Esophagus muscularis mucosa (tissue), 4 donors: ENCODE data around the gene C1QC. TPM values are rescaled to one million over a fixed set of nuclear protein-coding genes. Genes with fewer than 3 reads are reported as not detected.

Source experiments
- DNase-seq: peaks from one replicate; pipeline ENCODE4 v3.0.0-alpha.2; 2017; ENCODE audit errors: extremely low spot score
- H3K27ac ChIP-seq, 4 donors: fragments of 200-600 bp; sonication (generic); replicated peaks in 1 of 4; 1 replicate in 3 of 4; 2 replicates in 1 of 4; pipeline ENCODE4 v1.5.1; 2016 to 2019; ENCODE audit warnings: mild to moderate bottlenecking in 1 of 4
- H3K27me3 ChIP-seq, 4 donors: fragments of 200-600 bp; sonication (generic); one replicate each; pipeline versions ENCODE4 v1.5.1 to v1.6.0; 2016 to 2019
- H3K36me3 ChIP-seq, 4 donors: fragments of 200-600 bp; sonication (generic); one replicate each; pipeline ENCODE4 v1.5.1; 2016 to 2019
- H3K4me1 ChIP-seq, 4 donors: fragments of 200-600 bp; sonication (generic); one replicate each; pipeline ENCODE4 v1.5.1; 2016 to 2019
- H3K4me3 ChIP-seq, 4 donors: fragments of 200-600 bp; sonication (generic); 1 replicate in 2 of 4; 2 replicates in 2 of 4; pipeline ENCODE4 v1.5.1; 2016 to 2019; ENCODE audit warnings: mild to moderate bottlenecking in 4 of 4, moderate library complexity in 1 of 4
- H3K9me3 ChIP-seq, 4 donors: fragments of 200-600 bp; sonication (generic); 1 replicate in 3 of 4; 2 replicates in 1 of 4; pipeline ENCODE4 v1.5.1; 2016 to 2019
- EP300 ChIP-seq: sonication (generic); formaldehyde crosslinking; IDR thresholded peaks from one replicate; pipeline ENCODE4 v1.6.1; 2017; ENCODE audit warnings: antibody characterized with exemption
- POLR2A ChIP-seq: fragments of 450-650 bp; IDR thresholded peaks from one replicate; pipeline ENCODE4 v1.6.1; 2017; ENCODE audit warnings: antibody characterized with exemption, moderate library complexity, mild to moderate bottlenecking, low read depth
- POLR2AphosphoS5 ChIP-seq, 2 donors: sonication (generic); formaldehyde crosslinking; IDR thresholded peaks; one replicate each; pipeline ENCODE4 v1.6.1; 2017; ENCODE audit warnings: antibody characterized with exemption in 2 of 2
- WGBS: methylation state at CpG from one replicate; pipeline ENCODE4 v1.1.5; 2018; 5-methylcytosine and 5-hydroxymethylcytosine counted together
- intact Hi-C: fragments of 100-400 bp; cut with DNase I; formaldehyde crosslinking; loops from one replicate; pipeline ENCODE4 v1.15.1; 2023
- total RNA-seq, 4 donors: library from RNA; depleted of rRNA; stranded (reverse); fragments of >200 nt; gene quantifications; one replicate each; pipeline versions ENCODE4 v1.1.0 to v1.2.1, GENCODE V29; 2016
- TF ChIP-seq, protein P1 (sequence below), 3 experiments: fragments of 200-600 bp in 2 of 3; fragments of 450-650 bp in 1 of 3; sonication (generic) in 2 of 3; IDR thresholded peaks; one replicate each; pipeline ENCODE4 v1.5.1; 2017 to 2019; ENCODE audit warnings: antibody characterized with exemption in 3 of 3, mild to moderate bottlenecking in 2 of 3, moderate library complexity in 1 of 3

The C1QC gene
- total RNA-seq, 4 donors from 2014 or later: 171 to 311 (median 181) TPM

DNA sequence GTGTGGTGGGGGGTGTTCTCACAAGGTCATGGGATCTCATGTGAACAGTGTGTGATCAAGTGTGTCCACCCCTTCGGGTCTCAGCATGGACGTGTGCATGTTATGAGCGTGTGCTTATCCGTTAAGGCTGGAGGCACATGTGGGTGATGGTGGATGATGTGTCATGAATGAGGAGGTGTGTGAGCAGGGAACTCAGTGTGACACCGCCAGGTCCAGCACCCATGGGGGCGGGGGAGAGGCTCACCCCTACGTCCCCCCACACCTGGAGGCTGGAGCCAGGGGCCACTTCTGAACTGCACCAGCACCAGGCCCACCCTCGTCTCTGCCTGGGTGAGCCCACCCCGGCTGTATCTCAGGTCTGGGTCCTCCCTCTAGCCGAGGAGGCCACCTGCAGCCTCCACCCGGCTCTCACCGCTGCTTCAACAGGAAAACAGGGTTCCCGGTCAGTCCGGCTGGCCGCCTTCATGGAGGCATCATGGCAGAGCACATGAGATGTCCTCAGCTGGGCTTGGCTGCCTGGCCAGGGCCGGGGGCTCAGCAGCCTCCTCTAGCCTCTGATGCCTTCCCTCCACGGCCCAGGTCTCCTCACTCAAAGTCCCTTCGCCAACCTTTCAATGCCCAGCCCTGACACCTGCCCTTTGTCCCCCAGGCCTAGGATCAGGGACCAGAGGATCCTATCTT lies 41.2 kb upstream of the C1QC start:
- no peaks in the 10 kb centered on the region for H3K9me3 ChIP-seq
- 82% methylated on average over 12 of the region's 18 CpGs for WGBS
- H3K27me3 ChIP-seq: peaks cover 0 to 92% (median 2%) of the 10 kb centered on the region in 4 donors

DNA sequence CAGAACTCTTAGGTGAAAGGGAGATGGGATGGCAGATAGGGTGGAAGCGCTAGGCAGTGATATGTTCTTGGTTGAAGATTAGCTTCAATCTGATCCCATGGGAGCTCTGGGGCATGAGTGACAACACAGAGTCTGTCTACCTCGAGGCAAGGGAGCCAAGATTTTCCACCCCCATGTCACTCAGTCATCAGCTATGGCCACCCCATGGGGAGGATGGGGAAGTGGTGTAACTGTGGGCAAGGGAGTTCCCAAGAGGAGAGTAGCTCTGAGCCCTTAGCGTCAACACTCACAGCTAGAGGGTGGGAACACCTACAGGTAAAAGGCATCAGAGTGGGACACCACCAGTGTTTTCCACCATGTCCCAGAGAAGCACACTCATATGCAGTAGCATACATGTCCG lies 37.3 kb upstream of the C1QC start:
- H3K9me3 ChIP-seq: no peaks in the 10 kb centered on the region
- H3K4me3 ChIP-seq: no peak overlapping the region
- H3K27me3 ChIP-seq: peaks cover 0 to 94% (median 6%) of the 10 kb centered on the region in 4 donors
- TF ChIP-seq POLR2A: no peak
- TF ChIP-seq, protein P1, sequence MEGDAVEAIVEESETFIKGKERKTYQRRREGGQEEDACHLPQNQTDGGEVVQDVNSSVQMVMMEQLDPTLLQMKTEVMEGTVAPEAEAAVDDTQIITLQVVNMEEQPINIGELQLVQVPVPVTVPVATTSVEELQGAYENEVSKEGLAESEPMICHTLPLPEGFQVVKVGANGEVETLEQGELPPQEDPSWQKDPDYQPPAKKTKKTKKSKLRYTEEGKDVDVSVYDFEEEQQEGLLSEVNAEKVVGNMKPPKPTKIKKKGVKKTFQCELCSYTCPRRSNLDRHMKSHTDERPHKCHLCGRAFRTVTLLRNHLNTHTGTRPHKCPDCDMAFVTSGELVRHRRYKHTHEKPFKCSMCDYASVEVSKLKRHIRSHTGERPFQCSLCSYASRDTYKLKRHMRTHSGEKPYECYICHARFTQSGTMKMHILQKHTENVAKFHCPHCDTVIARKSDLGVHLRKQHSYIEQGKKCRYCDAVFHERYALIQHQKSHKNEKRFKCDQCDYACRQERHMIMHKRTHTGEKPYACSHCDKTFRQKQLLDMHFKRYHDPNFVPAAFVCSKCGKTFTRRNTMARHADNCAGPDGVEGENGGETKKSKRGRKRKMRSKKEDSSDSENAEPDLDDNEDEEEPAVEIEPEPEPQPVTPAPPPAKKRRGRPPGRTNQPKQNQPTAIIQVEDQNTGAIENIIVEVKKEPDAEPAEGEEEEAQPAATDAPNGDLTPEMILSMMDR (IDR thresholded peaks at IDR 0.05): no peak
- no peak for TF ChIP-seq POLR2AphosphoS5 (IDR thresholded peaks at IDR 0.05)
- TF ChIP-seq EP300: no peak
- DNase-seq: no peak
- WGBS: 52% methylated on average over 4 of the region's 4 CpGs
- no peaks in the 10 kb centered on the region for H3K36me3 ChIP-seq
- intact Hi-C loops: no loop called here
- no peak overlapping the region for H3K27ac ChIP-seq
- no peaks in the 10 kb centered on the region for H3K4me1 ChIP-seq

More for the DNA sequence above, 41.2 kb upstream of the C1QC start:
- no peak overlapping the region for H3K4me3 ChIP-seq
- intact Hi-C loops: no loop called here
- H3K27ac ChIP-seq: no peak overlapping the region
- no peaks in the 10 kb centered on the region for H3K36me3 ChIP-seq
- no peaks in the 10 kb centered on the region for H3K4me1 ChIP-seq
- DNase-seq: no peak
- TF ChIP-seq POLR2AphosphoS5 (IDR thresholded peaks at IDR 0.05): no peak
- TF ChIP-seq POLR2A: no peak
- TF ChIP-seq, protein P1 (IDR thresholded peaks at IDR 0.05): no peak
- TF ChIP-seq EP300: no peak

DNA sequence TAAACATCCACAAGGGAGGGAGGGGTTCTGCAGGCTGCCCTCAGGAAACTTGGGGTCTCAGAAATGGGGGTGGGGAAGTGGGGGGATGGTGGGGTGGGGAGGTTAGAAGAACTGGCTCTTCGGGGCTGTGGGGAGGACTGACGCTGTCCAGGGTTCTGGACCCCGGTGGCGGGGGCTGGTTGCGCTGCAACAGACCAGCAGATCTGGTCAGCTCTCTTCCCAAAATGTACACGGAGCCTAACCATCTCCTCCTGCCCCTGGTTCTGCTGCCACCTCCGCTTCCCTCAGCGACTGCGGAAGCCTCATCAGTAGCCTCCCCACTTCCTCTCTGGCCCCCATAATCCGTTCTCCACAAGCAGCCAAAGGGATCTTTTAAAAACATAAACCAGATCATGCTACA lies 36.3 kb upstream of the C1QC start:
- TF ChIP-seq POLR2AphosphoS5 (IDR thresholded peaks at IDR 0.05) (no peak), EP300 (no peak)
- 16% methylated on average over 10 of the region's 10 CpGs for WGBS
- H3K9me3 ChIP-seq: no peaks in the 10 kb centered on the region
- no peak overlapping the region for H3K27ac ChIP-seq
- no peak overlapping the region for H3K4me3 ChIP-seq
- no peak for DNase-seq
- intact Hi-C loops: no loop called here
- peaks cover 0 to 94% (median 6%) of the 10 kb centered on the region in 4 donors for H3K27me3 ChIP-seq
- H3K36me3 ChIP-seq: no peaks in the 10 kb centered on the region
- H3K4me1 ChIP-seq: no peaks in the 10 kb centered on the region

DNA sequence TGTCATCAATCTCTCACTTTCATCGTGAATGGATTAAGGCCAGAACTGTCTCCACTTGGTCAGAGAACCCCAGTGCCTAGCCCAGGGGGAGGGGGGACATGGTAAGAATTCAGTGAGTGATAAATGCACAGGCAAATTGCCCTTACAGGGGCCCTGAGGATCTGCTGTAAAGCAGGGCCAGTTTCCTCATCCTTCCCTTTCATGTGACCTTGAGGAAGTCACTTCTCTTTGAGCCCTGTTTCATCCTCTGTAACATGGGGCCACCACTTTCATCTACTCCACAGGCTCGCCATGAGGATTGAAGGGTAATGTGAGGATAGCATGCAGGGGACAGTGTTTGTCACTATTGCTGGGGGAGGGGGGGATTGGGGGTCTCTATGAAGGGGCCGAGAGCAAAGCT lies 35.1 kb upstream of the C1QC start:
- intact Hi-C loops: no loop called here
- WGBS: 67% methylated on average over 3 of the region's 3 CpGs
- Histone ChIP-seq H3K4me1 (no peaks in the 10 kb centered on the region), H3K4me3 (no peak overlapping the region), H3K9me3 (no peaks in the 10 kb centered on the region), H3K36me3 (no peaks in the 10 kb centered on the region), H3K27me3 (peaks cover 0 to 94% (median 6%) of the 10 kb centered on the region in 4 donors), H3K27ac (no peak overlapping the region)
- TF ChIP-seq, protein P1 (IDR thresholded peaks at IDR 0.05): no peak
- TF ChIP-seq POLR2AphosphoS5 (IDR thresholded peaks at IDR 0.05) (no peak), EP300 (no peak), POLR2A (no peak)
- no peak for DNase-seq

DNA sequence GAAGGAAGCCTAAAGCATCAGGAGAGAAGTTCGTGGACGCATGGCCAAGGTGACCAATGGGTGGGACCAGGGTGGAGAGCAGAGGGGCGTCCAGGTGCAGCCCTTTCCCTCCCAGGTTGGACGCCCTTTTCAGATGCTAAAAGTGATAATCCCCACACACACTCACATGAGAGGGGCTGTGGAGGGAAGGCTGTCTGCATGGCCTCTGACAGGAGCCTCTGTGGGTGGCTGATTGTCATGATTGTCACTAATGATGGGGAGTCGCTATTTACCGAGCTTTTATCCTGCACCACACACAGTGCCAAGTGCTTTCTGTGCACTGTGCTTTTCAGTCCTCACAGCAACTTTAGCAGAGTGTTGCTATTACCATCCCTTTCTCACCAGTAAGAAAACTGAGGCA lies 34.1 kb upstream of the C1QC start:
- no peak for TF ChIP-seq POLR2A
- no peak for TF ChIP-seq EP300
- no peak for TF ChIP-seq POLR2AphosphoS5 (IDR thresholded peaks at IDR 0.05)
- TF ChIP-seq, protein P1 (IDR thresholded peaks at IDR 0.05): no peak
- 19% methylated on average over 6 of the region's 6 CpGs for WGBS
- DNase-seq: no peak
- H3K27ac ChIP-seq: no peak overlapping the region
- no peaks in the 10 kb centered on the region for H3K4me1 ChIP-seq
- no peak overlapping the region for H3K4me3 ChIP-seq
- H3K36me3 ChIP-seq: no peaks in the 10 kb centered on the region
- no peaks in the 10 kb centered on the region for H3K9me3 ChIP-seq
- intact Hi-C loops: no loop called here
- peaks cover 0 to 94% (median 6%) of the 10 kb centered on the region in 4 donors for H3K27me3 ChIP-seq
